Vagina (tissue), 2 donors: ENCODE results near the gene PRKAR2B. TPM values are rescaled to one million over a fixed set of nuclear protein-coding genes. Genes with fewer than 3 reads are reported as not detected.
A peak's percentile ranks its signal among the peaks of the same experiment; 100 is the strongest.

Experiments used
- DNase-seq, 2 donors: peaks; one replicate each; pipeline ENCODE4 v3.0.0-alpha.2; 2017; ENCODE audit errors: extremely low spot score in 2 of 2
- H3K27ac ChIP-seq: fragments of 200-600 bp; sonication (generic); one replicate; pipeline ENCODE4 v1.5.1; 2019
- H3K27me3 ChIP-seq: fragments of 200-600 bp; sonication (generic); one replicate; pipeline ENCODE4 v1.5.1; 2019
- H3K36me3 ChIP-seq, 2 donors: fragments of 200-600 bp; sonication (generic); one replicate each; pipeline ENCODE4 v1.5.1; 2017 to 2019
- H3K4me1 ChIP-seq: fragments of 200-600 bp; sonication (generic); one replicate; pipeline ENCODE4 v1.5.1; 2019
- H3K4me3 ChIP-seq, 2 donors: fragments of 200-600 bp; sonication (generic); 1 replicate in 1 of 2; 2 replicates in 1 of 2; pipeline ENCODE4 v1.5.1; 2016 to 2019
- H3K9me3 ChIP-seq: fragments of 200-600 bp; sonication (generic); one replicate; pipeline ENCODE4 v1.5.1; 2019
- POLR2A ChIP-seq, 2 donors: fragments of 450-650 bp; IDR thresholded peaks; one replicate each; pipeline ENCODE4 v1.6.1; 2017; ENCODE audit warnings: antibody characterized with exemption in 2 of 2, mild to moderate bottlenecking in 2 of 2, moderate library complexity in 2 of 2
- POLR2AphosphoS5 ChIP-seq, 2 donors: sonication (generic); formaldehyde crosslinking; IDR thresholded peaks; one replicate each; pipeline ENCODE4 v1.9.0; 2017; ENCODE audit warnings: antibody characterized with exemption in 2 of 2, mild to moderate bottlenecking in 2 of 2, low read depth in 1 of 2; ENCODE audit not compliant: insufficient read depth in 1 of 2
- intact Hi-C: fragments of 100-400 bp; cut with DNase I; formaldehyde crosslinking; loops from one replicate; pipeline ENCODE4 v1.15.1; 2023
- total RNA-seq: library from RNA; depleted of rRNA; stranded (reverse); fragments of >200 nt; gene quantifications from one replicate; pipeline ENCODE4 v1.2.3, GENCODE V29; 2016
- TF ChIP-seq, protein P1 (sequence below), 3 experiments: fragments of 450-650 bp in 2 of 3; fragments of 200-600 bp in 1 of 3; sonication (generic) in 1 of 3; IDR thresholded peaks; one replicate each; pipeline ENCODE4 v1.5.1; 2017 to 2019; ENCODE audit warnings: antibody characterized with exemption in 3 of 3, mild to moderate bottlenecking in 2 of 3, moderate library complexity in 2 of 3

The PRKAR2B gene
- 16.5 TPM for total RNA-seq

DNA sequence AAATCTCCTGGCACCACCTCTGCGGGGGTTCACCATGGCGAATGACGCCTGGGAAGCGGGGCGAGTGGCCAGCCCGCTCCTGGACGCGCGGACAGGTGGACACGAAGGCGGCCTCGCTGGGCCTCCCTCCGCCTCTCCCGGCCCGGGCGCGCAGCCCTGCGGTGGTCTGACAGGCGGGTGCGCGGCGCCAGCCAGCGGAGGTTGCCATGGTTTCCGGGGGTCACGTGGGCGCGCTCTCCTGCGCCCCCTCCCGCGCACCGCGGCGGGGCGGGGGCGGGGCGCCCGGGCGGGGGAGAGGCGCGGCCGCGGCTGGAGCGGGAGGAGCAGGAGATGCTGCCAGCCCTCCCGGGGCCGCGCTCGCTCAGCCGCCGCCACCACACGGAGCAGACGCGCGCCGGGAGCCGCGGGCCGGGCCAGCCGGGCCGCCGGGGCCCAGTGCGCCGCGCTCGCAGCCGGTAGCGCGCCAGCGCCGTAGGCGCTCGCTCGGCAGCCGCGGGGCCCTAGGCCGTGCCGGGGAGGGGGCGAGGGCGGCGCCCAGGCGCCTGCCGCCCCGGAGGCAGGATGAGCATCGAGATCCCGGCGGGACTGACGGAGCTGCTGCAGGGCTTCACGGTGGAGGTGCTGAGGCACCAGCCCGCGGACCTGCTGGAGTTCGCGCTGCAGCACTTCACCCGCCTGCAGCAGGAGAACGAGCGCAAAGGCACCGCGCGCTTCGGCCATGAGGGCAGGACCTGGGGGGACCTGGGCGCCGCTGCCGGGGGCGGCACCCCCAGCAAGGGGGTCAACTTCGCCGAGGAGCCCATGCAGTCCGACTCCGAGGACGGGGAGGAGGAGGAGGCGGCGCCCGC lies at the start of gene PRKAR2B:
Gene PRKAR2B, plus strand, starts transcription at position 359 of the 848 bp plus-strand sequence. Its CDS starts 203 bp downstream, at position 562.
- Histone ChIP-seq H3K36me3 (no peaks in the 10 kb centered on the region), H3K27me3 (no peaks in the 10 kb centered on the region), H3K4me3 (peak within 1 kb of the TSS; percentile 69 to 91), H3K27ac (peak within 1 kb of the TSS; percentile 89), H3K9me3 (no peaks in the 10 kb centered on the region), H3K4me1 (peaks cover 18% of the 10 kb centered on the region)
- intact Hi-C loops, result no loop called here
- DNase-seq, result no peak
- TF ChIP-seq POLR2AphosphoS5 (IDR thresholded peaks at IDR 0.05; ENCODE audit: insufficient read depth in 1 of 2, low read depth in 1 of 2), result peak in 1 of 2 donors; percentile 33
- peak in 1 of 2 donors; percentile 13 for TF ChIP-seq POLR2A (IDR thresholded peaks at IDR 0.05)
- TF ChIP-seq, protein P1, sequence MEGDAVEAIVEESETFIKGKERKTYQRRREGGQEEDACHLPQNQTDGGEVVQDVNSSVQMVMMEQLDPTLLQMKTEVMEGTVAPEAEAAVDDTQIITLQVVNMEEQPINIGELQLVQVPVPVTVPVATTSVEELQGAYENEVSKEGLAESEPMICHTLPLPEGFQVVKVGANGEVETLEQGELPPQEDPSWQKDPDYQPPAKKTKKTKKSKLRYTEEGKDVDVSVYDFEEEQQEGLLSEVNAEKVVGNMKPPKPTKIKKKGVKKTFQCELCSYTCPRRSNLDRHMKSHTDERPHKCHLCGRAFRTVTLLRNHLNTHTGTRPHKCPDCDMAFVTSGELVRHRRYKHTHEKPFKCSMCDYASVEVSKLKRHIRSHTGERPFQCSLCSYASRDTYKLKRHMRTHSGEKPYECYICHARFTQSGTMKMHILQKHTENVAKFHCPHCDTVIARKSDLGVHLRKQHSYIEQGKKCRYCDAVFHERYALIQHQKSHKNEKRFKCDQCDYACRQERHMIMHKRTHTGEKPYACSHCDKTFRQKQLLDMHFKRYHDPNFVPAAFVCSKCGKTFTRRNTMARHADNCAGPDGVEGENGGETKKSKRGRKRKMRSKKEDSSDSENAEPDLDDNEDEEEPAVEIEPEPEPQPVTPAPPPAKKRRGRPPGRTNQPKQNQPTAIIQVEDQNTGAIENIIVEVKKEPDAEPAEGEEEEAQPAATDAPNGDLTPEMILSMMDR (IDR thresholded peaks at IDR 0.05), result no peak

DNA sequence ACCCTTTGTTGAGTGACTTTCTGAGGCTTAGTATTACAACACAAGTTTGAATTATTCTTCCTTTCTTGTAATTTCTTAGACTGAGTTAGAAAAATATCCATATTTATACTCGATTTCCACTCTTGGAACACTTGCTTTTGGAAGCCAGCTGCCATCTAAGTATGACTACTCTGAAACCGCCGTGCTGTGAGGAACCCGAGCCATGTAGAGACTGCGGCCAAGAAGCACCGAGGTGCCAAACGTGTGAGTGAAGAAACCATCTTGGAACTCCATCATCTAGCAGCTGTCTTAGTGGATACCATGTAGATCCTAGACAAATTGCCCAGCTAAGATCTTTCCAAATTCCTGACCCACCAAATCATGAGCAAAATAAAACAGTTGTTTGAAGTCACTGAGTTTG lies 49.7 kb upstream of the PRKAR2B start:
- H3K9me3 ChIP-seq, result no peaks in the 10 kb centered on the region
- no peaks in the 10 kb centered on the region for H3K27me3 ChIP-seq
- DNase-seq, result no peak
- no peaks in the 10 kb centered on the region for H3K4me1 ChIP-seq
- intact Hi-C loops, result no loop called here
- H3K27ac ChIP-seq, result no peak overlapping the region
- H3K36me3 ChIP-seq, result no peaks in the 10 kb centered on the region
- TF ChIP-seq POLR2AphosphoS5 (IDR thresholded peaks at IDR 0.05; ENCODE audit: insufficient read depth in 1 of 2, low read depth in 1 of 2), result no peak
- TF ChIP-seq, protein P1 (IDR thresholded peaks at IDR 0.05), result no peak
- TF ChIP-seq POLR2A (IDR thresholded peaks at IDR 0.05), result no peak
- no peak overlapping the region for H3K4me3 ChIP-seq

DNA sequence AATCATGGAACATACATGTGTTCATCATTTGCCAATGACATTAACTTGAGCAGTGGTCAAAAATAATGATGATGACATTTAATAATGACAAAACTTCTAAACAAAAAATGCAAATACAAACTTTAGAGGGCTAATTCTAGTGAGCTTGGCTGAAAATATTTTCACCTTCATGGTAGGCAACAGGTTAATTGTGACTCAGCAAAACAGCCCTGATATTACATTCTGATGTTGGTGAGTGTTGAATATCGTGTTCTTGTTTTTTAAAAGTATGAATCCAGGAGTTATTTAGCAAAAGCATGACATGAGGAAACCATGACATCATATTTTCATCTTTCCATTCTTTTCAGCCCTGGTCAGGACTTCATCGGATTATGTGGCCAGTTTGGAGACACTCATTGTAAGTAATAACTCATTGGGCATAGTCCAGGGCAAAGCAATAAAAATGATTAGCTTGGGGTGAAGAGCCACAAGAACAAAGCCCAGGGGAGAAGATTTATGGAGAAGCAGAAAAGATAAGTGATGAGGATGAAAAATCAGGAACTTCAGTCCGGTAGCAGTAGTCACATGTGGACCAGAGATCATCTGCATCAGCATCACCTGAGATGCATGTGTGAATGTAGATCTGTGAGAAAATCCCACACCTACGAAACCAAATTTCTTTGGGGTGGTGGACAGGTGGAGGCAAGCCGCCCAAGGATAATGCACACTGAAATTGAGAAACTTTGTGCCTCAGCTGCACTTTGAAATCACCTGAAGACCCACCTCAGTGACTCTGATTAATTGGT lies 46.8 kb upstream of the PRKAR2B start:
- intact Hi-C loops, result no loop called here
- H3K27ac ChIP-seq, result no peak overlapping the region
- no peak for TF ChIP-seq POLR2AphosphoS5 (IDR thresholded peaks at IDR 0.05; ENCODE audit: insufficient read depth in 1 of 2, low read depth in 1 of 2)
- no peak for TF ChIP-seq POLR2A (IDR thresholded peaks at IDR 0.05)
- TF ChIP-seq, protein P1 (IDR thresholded peaks at IDR 0.05), result no peak
- H3K27me3 ChIP-seq, result no peaks in the 10 kb centered on the region
- H3K4me1 ChIP-seq, result no peaks in the 10 kb centered on the region
- DNase-seq, result no peak
- H3K36me3 ChIP-seq, result no peaks in the 10 kb centered on the region
- no peak overlapping the region for H3K4me3 ChIP-seq
- no peaks in the 10 kb centered on the region for H3K9me3 ChIP-seq

DNA sequence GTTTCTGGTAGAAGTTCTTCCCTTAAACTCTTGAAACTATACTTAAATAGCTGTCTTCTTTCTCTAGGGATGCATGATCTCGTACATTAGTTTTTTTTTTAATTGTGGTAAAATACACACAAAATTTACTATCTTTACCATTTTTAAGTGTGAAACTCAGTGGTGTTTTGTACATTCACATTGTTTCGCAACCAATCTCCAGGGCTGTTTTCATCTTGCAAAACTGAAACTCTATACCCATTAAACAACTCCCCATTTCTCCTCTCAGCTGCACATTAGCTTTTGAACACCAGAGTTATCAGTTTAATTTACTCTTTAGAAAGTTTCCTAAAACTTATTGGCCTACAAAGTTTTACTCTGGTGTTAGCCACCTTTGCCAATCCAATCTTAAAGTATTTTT lies 45.5 kb upstream of the PRKAR2B start:
- no peak for DNase-seq
- Histone ChIP-seq H3K36me3 (no peaks in the 10 kb centered on the region), H3K27ac (no peak overlapping the region), H3K9me3 (no peaks in the 10 kb centered on the region), H3K27me3 (no peaks in the 10 kb centered on the region), H3K4me1 (no peaks in the 10 kb centered on the region), H3K4me3 (no peak overlapping the region)
- TF ChIP-seq, protein P1 (IDR thresholded peaks at IDR 0.05), result no peak
- intact Hi-C loops, result no loop called here
